ENCODE data around the gene RIPK4.

DNA sequence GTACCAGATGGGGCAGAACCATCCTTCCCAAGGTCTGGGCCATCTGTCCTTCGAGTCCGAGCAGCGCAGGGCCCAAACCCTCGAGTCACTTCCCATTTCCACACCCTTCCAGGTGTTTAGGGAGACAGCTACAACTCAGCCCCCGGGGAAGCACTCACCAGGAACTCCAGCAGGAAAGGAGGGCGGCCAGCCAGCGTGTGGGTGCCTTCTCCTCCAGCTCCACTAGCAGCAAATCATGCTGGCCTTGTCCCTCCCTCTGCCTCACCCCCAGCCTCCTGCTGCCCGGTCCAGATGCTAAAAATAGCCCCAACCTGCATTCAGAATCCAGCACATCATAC, 56.1 kb downstream of the RIPK4 start:
- TF ChIP-seq, protein P1, sequence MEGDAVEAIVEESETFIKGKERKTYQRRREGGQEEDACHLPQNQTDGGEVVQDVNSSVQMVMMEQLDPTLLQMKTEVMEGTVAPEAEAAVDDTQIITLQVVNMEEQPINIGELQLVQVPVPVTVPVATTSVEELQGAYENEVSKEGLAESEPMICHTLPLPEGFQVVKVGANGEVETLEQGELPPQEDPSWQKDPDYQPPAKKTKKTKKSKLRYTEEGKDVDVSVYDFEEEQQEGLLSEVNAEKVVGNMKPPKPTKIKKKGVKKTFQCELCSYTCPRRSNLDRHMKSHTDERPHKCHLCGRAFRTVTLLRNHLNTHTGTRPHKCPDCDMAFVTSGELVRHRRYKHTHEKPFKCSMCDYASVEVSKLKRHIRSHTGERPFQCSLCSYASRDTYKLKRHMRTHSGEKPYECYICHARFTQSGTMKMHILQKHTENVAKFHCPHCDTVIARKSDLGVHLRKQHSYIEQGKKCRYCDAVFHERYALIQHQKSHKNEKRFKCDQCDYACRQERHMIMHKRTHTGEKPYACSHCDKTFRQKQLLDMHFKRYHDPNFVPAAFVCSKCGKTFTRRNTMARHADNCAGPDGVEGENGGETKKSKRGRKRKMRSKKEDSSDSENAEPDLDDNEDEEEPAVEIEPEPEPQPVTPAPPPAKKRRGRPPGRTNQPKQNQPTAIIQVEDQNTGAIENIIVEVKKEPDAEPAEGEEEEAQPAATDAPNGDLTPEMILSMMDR (conservative IDR thresholded peaks at IDR 0.05; ENCODE audit: low read depth, low read length) = no peak
- no peak for TF ChIP-seq EZH2 (IDR thresholded peaks at IDR 0.05; ENCODE audit: borderline replicate concordance, low read depth, low read length, poor library complexity, severe bottlenecking)
